SK-N-MC (cell line): ENCODE measurements around the gene PAH.

Experiments used
- EZH2 ChIP-seq: fragments of 200-600 bp; sonication (generic); IDR thresholded peaks from one replicate; pipeline ENCODE4 v1.6.1; 2017; ENCODE audit warnings: antibody characterized with exemption
- FOXP2 ChIP-seq: optimal IDR thresholded peaks from 2 replicates; pipeline ENCODE3; 2011; ENCODE audit warnings: mild to moderate bottlenecking, moderate library complexity; ENCODE audit not compliant: insufficient read depth; ENCODE audit errors: extremely low read length, control extremely low read depth
- POLR2AphosphoS5 ChIP-seq: IDR thresholded peaks from 2 replicates; pipeline ENCODE4 v1.6.1; 2012; ENCODE audit warnings: mild to moderate bottlenecking, low read depth, low read length, borderline replicate concordance

GRCh38 chr12:102883204-102883799 is 33.7 kb downstream of the PAH start:
- TF ChIP-seq EZH2 = no peak
- no peak for TF ChIP-seq FOXP2
- TF ChIP-seq POLR2AphosphoS5 = no peak
